ENCODE measurements around the gene APBB3.

DNA sequence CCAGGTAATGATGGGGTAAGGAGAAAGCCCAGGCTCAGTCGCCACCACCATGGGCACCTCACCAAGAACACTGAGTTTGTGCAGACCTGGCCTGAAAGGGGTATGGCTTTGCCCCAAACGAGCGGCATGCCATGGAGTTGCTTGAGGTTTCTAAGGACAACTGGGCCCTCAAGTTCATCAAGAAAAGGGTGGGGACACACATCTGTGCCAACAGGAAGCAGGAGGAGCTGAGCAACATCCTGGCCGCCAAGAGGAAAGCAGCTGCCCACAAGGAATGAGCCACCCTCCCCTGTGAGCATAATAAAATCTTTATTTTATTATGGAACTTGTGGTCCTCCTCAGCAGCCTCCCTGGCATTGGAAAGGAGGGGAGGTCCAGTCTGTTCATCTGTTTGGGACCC is 44.7 kb upstream of the APBB3 start:
- TF ChIP-seq, protein P1, sequence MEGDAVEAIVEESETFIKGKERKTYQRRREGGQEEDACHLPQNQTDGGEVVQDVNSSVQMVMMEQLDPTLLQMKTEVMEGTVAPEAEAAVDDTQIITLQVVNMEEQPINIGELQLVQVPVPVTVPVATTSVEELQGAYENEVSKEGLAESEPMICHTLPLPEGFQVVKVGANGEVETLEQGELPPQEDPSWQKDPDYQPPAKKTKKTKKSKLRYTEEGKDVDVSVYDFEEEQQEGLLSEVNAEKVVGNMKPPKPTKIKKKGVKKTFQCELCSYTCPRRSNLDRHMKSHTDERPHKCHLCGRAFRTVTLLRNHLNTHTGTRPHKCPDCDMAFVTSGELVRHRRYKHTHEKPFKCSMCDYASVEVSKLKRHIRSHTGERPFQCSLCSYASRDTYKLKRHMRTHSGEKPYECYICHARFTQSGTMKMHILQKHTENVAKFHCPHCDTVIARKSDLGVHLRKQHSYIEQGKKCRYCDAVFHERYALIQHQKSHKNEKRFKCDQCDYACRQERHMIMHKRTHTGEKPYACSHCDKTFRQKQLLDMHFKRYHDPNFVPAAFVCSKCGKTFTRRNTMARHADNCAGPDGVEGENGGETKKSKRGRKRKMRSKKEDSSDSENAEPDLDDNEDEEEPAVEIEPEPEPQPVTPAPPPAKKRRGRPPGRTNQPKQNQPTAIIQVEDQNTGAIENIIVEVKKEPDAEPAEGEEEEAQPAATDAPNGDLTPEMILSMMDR (IDR thresholded peaks at IDR 0.05; ENCODE audit: insufficient read depth, low read length, poor library complexity, severe bottlenecking), result no peak
- TF ChIP-seq EZH2phosphoT487 (conservative IDR thresholded peaks at IDR 0.05; ENCODE audit: low read length), result no peak
